Measurements from ENCODE around the gene NYAP2. TPM values are rescaled to one million over a fixed set of nuclear protein-coding genes. Genes with fewer than 3 reads are reported as not detected.

Gene NYAP2
- polyA plus RNA-seq, 1 experiment: not detected

DNA sequence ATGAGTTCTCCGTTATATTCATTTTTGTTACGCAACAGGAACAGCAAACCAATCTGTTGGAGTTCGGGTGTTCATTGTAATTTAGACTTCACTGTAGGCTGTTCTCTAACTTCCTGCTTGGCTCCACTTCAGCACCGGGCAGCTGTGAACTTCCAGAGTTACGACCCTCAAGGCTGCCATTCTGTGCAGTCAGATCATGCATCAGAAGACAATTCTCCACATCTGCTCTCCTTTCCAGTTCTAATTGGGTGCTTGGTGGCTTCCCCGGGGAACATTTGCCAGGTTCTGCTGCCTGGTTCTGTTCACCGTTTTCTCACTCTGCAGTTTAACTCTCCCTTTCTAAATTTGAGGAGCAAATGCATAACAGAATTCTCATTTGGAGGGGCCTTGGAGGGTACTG, 237.7 kb downstream of the NYAP2 start:
- TF ChIP-seq, protein P1, sequence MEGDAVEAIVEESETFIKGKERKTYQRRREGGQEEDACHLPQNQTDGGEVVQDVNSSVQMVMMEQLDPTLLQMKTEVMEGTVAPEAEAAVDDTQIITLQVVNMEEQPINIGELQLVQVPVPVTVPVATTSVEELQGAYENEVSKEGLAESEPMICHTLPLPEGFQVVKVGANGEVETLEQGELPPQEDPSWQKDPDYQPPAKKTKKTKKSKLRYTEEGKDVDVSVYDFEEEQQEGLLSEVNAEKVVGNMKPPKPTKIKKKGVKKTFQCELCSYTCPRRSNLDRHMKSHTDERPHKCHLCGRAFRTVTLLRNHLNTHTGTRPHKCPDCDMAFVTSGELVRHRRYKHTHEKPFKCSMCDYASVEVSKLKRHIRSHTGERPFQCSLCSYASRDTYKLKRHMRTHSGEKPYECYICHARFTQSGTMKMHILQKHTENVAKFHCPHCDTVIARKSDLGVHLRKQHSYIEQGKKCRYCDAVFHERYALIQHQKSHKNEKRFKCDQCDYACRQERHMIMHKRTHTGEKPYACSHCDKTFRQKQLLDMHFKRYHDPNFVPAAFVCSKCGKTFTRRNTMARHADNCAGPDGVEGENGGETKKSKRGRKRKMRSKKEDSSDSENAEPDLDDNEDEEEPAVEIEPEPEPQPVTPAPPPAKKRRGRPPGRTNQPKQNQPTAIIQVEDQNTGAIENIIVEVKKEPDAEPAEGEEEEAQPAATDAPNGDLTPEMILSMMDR (IDR thresholded peaks at IDR 0.05; ENCODE audit: low read depth, low read length): no peak
- H3K9me3 ChIP-seq (ENCODE audit: control insufficient read depth, insufficient read depth, low read length): no peaks in the 10 kb centered on the region
- no peak overlapping the region for H3K4me3 ChIP-seq (ENCODE audit: low read depth, low read length)
- ChIA-PET CTCF (no interaction called here), POLR2A (no interaction called here)
- no peak for DNase-seq (ENCODE audit: low read depth, low spot score)
- peaks cover 14% of the 10 kb centered on the region for H3K27me3 ChIP-seq (ENCODE audit: control insufficient read depth, insufficient read depth, low read length)
- no peak overlapping the region for H3K27ac ChIP-seq (ENCODE audit: low read depth, low read length)

DNA sequence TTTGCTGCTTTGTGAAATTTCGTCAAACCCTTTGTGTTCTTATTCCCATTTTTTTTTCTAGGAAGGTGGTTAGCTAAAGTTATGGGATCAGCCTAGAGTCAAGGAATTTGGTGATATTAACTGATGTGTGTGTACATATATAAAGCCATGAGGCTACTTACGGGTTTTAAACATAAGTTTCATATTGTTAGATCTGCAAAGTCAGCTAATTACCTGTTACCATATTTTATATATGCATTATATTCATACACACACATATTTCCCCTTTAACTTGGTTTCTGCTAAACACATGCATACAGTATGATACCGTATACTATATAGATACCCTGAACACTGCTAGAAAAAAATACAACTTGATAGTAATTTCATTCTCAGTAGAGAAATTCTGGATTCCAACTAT, 241.0 kb downstream of the NYAP2 start:
- Histone ChIP-seq H3K27me3 (ENCODE audit: control insufficient read depth, insufficient read depth, low read length) (peaks cover 10% of the 10 kb centered on the region), H3K4me3 (ENCODE audit: low read depth, low read length) (no peak overlapping the region), H3K27ac (ENCODE audit: low read depth, low read length) (no peak overlapping the region), H3K9me3 (ENCODE audit: control insufficient read depth, insufficient read depth, low read length) (no peaks in the 10 kb centered on the region)
- ChIA-PET CTCF (no interaction called here), POLR2A (no interaction called here)
- no peak for DNase-seq (ENCODE audit: low read depth, low spot score)
- TF ChIP-seq, protein P1 (IDR thresholded peaks at IDR 0.05; ENCODE audit: low read depth, low read length): no peak

DNA sequence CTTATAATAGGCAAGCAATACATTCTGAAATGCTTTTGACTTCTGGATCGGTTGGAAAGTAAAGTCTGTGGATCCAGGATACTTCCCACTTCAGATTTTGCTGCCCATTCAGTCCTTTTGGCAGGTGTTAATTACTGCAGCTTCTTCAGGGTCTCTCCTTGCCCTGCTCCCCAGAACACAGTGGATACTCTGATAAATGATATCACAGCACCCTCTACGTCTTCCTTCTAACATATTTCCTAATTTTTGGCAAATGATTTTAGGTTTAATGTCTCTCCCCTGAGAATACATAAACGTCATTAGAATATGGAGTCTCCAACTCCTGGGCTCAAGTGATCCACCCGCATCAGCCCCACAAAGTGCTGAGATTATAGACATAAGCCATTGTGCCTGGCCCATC, 249.8 kb downstream of the NYAP2 start:
- TF ChIP-seq, protein P1 (IDR thresholded peaks at IDR 0.05; ENCODE audit: low read depth, low read length): no peak

GRCh38 chr2:225650041-225650440, 250.5 kb downstream of the NYAP2 start:
- no peak for DNase-seq (ENCODE audit: low read depth, low spot score)
- ChIA-PET CTCF (interaction anchor here (0.6 to 0.8 kb wide), 2 partner anchors 10 to 707 kb away, joined by 3 to 8 read pairs; no protein-coding TSS in a partner anchor), POLR2A (no interaction called here)
- Histone ChIP-seq H3K9me3 (ENCODE audit: control insufficient read depth, insufficient read depth, low read length) (no peaks in the 10 kb centered on the region), H3K27me3 (ENCODE audit: control insufficient read depth, insufficient read depth, low read length) (no peaks in the 10 kb centered on the region), H3K27ac (ENCODE audit: low read depth, low read length) (no peak overlapping the region), H3K4me3 (ENCODE audit: low read depth, low read length) (no peak overlapping the region)
- TF ChIP-seq, protein P1 (IDR thresholded peaks at IDR 0.05; ENCODE audit: low read depth, low read length): no peak

More for the DNA sequence above, 249.8 kb downstream of the NYAP2 start:
- POLR2A ChIA-PET: no interaction called here
- CTCF ChIA-PET: interaction anchor here (0.6 to 0.8 kb wide), 3 partner anchors 11 to 12 kb away, joined by 3 to 8 read pairs (median 5); no protein-coding TSS in a partner anchor
- Histone ChIP-seq H3K9me3 (ENCODE audit: control insufficient read depth, insufficient read depth, low read length) (no peaks in the 10 kb centered on the region), H3K27me3 (ENCODE audit: control insufficient read depth, insufficient read depth, low read length) (no peaks in the 10 kb centered on the region), H3K4me3 (ENCODE audit: low read depth, low read length) (no peak overlapping the region), H3K27ac (ENCODE audit: low read depth, low read length) (no peak overlapping the region)
- DNase-seq (ENCODE audit: low read depth, low spot score): no peak

- TF ChIP-seq, protein P1 (IDR thresholded peaks at IDR 0.05; ENCODE audit: low read depth, low read length): peak; percentile 94
- peak; percentile 37 for DNase-seq (ENCODE audit: low read depth, low spot score)
- no peaks in the 10 kb centered on the region for H3K9me3 ChIP-seq (ENCODE audit: control insufficient read depth, insufficient read depth, low read length)
- POLR2A ChIA-PET: interaction anchor here (0.6 kb wide), 1 partner anchor 1373 kb away, joined by 3 read pairs; no protein-coding TSS in a partner anchor
- CTCF ChIA-PET: interaction anchor here (0.6 to 5.6 kb wide), 48 partner anchors 7 to 1740 kb away, joined by 3 to 63 read pairs (median 3); no protein-coding TSS in a partner anchor
- H3K27ac ChIP-seq (ENCODE audit: low read depth, low read length): no peak overlapping the region
- H3K4me3 ChIP-seq (ENCODE audit: low read depth, low read length): no peak overlapping the region
- no peaks in the 10 kb centered on the region for H3K27me3 ChIP-seq (ENCODE audit: control insufficient read depth, insufficient read depth, low read length)
Measured at GRCh38 chr2:225660262-225661131, 261.0 kb downstream of the NYAP2 start.

Measured in AG04450 (cell line).